BLaER1 (cell line): ENCODE results near the gene THAP12.

Source experiments
- H3K27ac ChIP-seq: shearing (Covaris generic); formaldehyde crosslinking; 2 replicates; pipeline ENCODE4 v1.8.1; 2022
- H3K27me3 ChIP-seq: shearing (Covaris generic); formaldehyde crosslinking; 2 replicates; pipeline ENCODE4 v1.8.1; 2022
- H3K36me3 ChIP-seq: shearing (Covaris generic); formaldehyde crosslinking; 2 replicates; pipeline ENCODE4 v1.8.1; 2022
- H3K4me1 ChIP-seq: shearing (Covaris generic); formaldehyde crosslinking; 2 replicates; pipeline ENCODE4 v1.8.1; 2022
- H3K4me2 ChIP-seq: shearing (Covaris generic); formaldehyde crosslinking; 2 replicates; pipeline ENCODE4 v1.8.1; 2022
- H3K4me3 ChIP-seq: shearing (Covaris generic); formaldehyde crosslinking; 2 replicates; pipeline ENCODE4 v1.8.1; 2022
- H3K9ac ChIP-seq: shearing (Covaris generic); formaldehyde crosslinking; 2 replicates; pipeline ENCODE4 v1.8.1; 2022
- H3K9me3 ChIP-seq: shearing (Covaris generic); formaldehyde crosslinking; 2 replicates; pipeline ENCODE4 v1.8.1; 2022
- H4K20me1 ChIP-seq: shearing (Covaris generic); formaldehyde crosslinking; 2 replicates; pipeline ENCODE4 v1.8.1; 2022
- Cebpa-rat ChIP-seq: shearing (Covaris generic); IDR thresholded peaks from 2 replicates; pipeline ENCODE4 v1.8.1; 2022

The THAP12 gene

GRCh38 chr11:76380159-76380976, 564 bp downstream of the THAP12 start:
- Histone ChIP-seq H3K27ac (peak overlapping the region; percentile 92), H3K36me3 (peaks cover 17% of the 10 kb centered on the region), H4K20me1 (peaks cover 51% of the 10 kb centered on the region), H3K9ac (peak overlapping the region; percentile 95), H3K4me3 (peak overlapping the region; percentile 98), H3K9me3 (no peaks in the 10 kb centered on the region), H3K4me2 (peak overlapping the region; percentile 97), H3K4me1 (peaks cover 42% of the 10 kb centered on the region), H3K27me3 (no peaks in the 10 kb centered on the region)
- TF ChIP-seq Cebpa-rat, result no peak

GRCh38 chr11:76379807-76380158, 1.1 kb downstream of the THAP12 start:
- Histone ChIP-seq H3K27me3 (no peaks in the 10 kb centered on the region), H3K4me3 (peak overlapping the region; percentile 98), H3K4me2 (peak overlapping the region; percentile 97), H4K20me1 (peaks cover 57% of the 10 kb centered on the region), H3K9me3 (no peaks in the 10 kb centered on the region), H3K9ac (peak overlapping the region; percentile 95), H3K27ac (peak overlapping the region; percentile 92), H3K36me3 (peaks cover 12% of the 10 kb centered on the region), H3K4me1 (peaks cover 42% of the 10 kb centered on the region)
- no peak for TF ChIP-seq Cebpa-rat

GRCh38 chr11:76376746-76377558, 4.0 kb downstream of the THAP12 start:
- Histone ChIP-seq H4K20me1 (peaks cover 85% of the 10 kb centered on the region), H3K9me3 (no peaks in the 10 kb centered on the region), H3K36me3 (no peaks in the 10 kb centered on the region), H3K27me3 (no peaks in the 10 kb centered on the region), H3K4me1 (peaks cover 22% of the 10 kb centered on the region), H3K9ac (no peak overlapping the region), H3K4me2 (no peak overlapping the region), H3K27ac (no peak overlapping the region), H3K4me3 (no peak overlapping the region)
- no peak for TF ChIP-seq Cebpa-rat

GRCh38 chr11:76371170-76371569, 9.8 kb downstream of the THAP12 start:
- H4K20me1 ChIP-seq, result peaks cover 100% of the 10 kb centered on the region
- no peak overlapping the region for H3K4me3 ChIP-seq
- H3K9me3 ChIP-seq, result no peaks in the 10 kb centered on the region
- no peak for TF ChIP-seq Cebpa-rat
- H3K9ac ChIP-seq, result no peak overlapping the region
- H3K27ac ChIP-seq, result no peak overlapping the region
- H3K4me1 ChIP-seq, result peaks cover 14% of the 10 kb centered on the region; the same call in 1 of the 2 replicates
- no peaks in the 10 kb centered on the region for H3K27me3 ChIP-seq
- no peak overlapping the region for H3K4me2 ChIP-seq
- no peaks in the 10 kb centered on the region for H3K36me3 ChIP-seq

- H3K36me3 ChIP-seq, result peaks cover 9% of the 10 kb centered on the region
- no peak overlapping the region for H3K9ac ChIP-seq
- no peak for TF ChIP-seq Cebpa-rat
- H3K9me3 ChIP-seq, result no peaks in the 10 kb centered on the region
- H4K20me1 ChIP-seq, result peaks cover 100% of the 10 kb centered on the region
- H3K27me3 ChIP-seq, result no peaks in the 10 kb centered on the region
- H3K27ac ChIP-seq, result no peak overlapping the region
- peaks cover 15% of the 10 kb centered on the region; the same call in 1 of the 2 replicates for H3K4me1 ChIP-seq
- H3K4me3 ChIP-seq, result no peak overlapping the region
- no peak overlapping the region for H3K4me2 ChIP-seq
These were observed 11.5 kb downstream of the THAP12 start for GRCh38 chr11:76369406-76369805.

- no peak for TF ChIP-seq Cebpa-rat
- no peak overlapping the region for H3K4me2 ChIP-seq
- peaks cover 12% of the 10 kb centered on the region for H3K36me3 ChIP-seq
- no peaks in the 10 kb centered on the region for H3K9me3 ChIP-seq
- H3K4me3 ChIP-seq, result no peak overlapping the region
- H3K4me1 ChIP-seq, result peaks cover 15% of the 10 kb centered on the region; the same call in 1 of the 2 replicates
- no peak overlapping the region for H3K27ac ChIP-seq
- no peaks in the 10 kb centered on the region for H3K27me3 ChIP-seq
- H3K9ac ChIP-seq, result no peak overlapping the region
- peaks cover 96% of the 10 kb centered on the region for H4K20me1 ChIP-seq
These were observed 12.4 kb downstream of the THAP12 start for GRCh38 chr11:76368490-76368889.

- Histone ChIP-seq H3K4me3 (no peak overlapping the region), H3K9me3 (no peaks in the 10 kb centered on the region), H3K4me1 (0 out of 2 replicates have a peak, but pooled peaks cover 4% of the 10 kb centered on the region), H3K4me2 (no peak overlapping the region), H4K20me1 (peaks cover 86% of the 10 kb centered on the region), H3K27ac (no peak overlapping the region), H3K27me3 (no peaks in the 10 kb centered on the region), H3K36me3 (peaks cover 34% of the 10 kb centered on the region), H3K9ac (no peak overlapping the region)
- TF ChIP-seq Cebpa-rat, result no peak
These were observed 15.8 kb downstream of the THAP12 start for GRCh38 chr11:76365038-76365679.

GRCh38 chr11:76362716-76363115, 18.2 kb downstream of the THAP12 start:
- no peaks in the 10 kb centered on the region; the same call in 1 of the 2 replicates for H3K9me3 ChIP-seq
- peaks cover 49% of the 10 kb centered on the region for H3K36me3 ChIP-seq
- H3K4me3 ChIP-seq, result no peak overlapping the region
- 0 out of 2 replicates have a peak, but pooled peaks cover 4% of the 10 kb centered on the region for H3K4me1 ChIP-seq
- no peak overlapping the region for H3K4me2 ChIP-seq
- no peak overlapping the region for H3K27ac ChIP-seq
- no peaks in the 10 kb centered on the region for H3K27me3 ChIP-seq
- no peak for TF ChIP-seq Cebpa-rat
- no peak overlapping the region for H3K9ac ChIP-seq
- peaks cover 61% of the 10 kb centered on the region for H4K20me1 ChIP-seq

GRCh38 chr11:76361776-76362175, 19.2 kb downstream of the THAP12 start:
- peaks cover 1% of the 10 kb centered on the region; the same call in 1 of the 2 replicates for H3K9me3 ChIP-seq
- no peaks in the 10 kb centered on the region for H3K27me3 ChIP-seq
- peaks cover 52% of the 10 kb centered on the region for H4K20me1 ChIP-seq
- H3K4me3 ChIP-seq, result no peak overlapping the region
- no peak overlapping the region for H3K4me2 ChIP-seq
- 0 out of 2 replicates have a peak, but pooled peaks cover 4% of the 10 kb centered on the region for H3K4me1 ChIP-seq
- H3K9ac ChIP-seq, result no peak overlapping the region
- H3K27ac ChIP-seq, result no peak overlapping the region
- peaks cover 53% of the 10 kb centered on the region for H3K36me3 ChIP-seq
- no peak for TF ChIP-seq Cebpa-rat
